Measurements from ENCODE around the gene HSPA9. TPM values are rescaled to one million over a fixed set of nuclear protein-coding genes. Genes with fewer than 3 reads are reported as not detected.

HSPA9 gene
- total and polyA plus RNA-seq, 2 of the 8 experiments (the other 6 are each of a cell fraction or from before 2014, with no cell fraction given) = 191 to 395 TPM

DNA sequence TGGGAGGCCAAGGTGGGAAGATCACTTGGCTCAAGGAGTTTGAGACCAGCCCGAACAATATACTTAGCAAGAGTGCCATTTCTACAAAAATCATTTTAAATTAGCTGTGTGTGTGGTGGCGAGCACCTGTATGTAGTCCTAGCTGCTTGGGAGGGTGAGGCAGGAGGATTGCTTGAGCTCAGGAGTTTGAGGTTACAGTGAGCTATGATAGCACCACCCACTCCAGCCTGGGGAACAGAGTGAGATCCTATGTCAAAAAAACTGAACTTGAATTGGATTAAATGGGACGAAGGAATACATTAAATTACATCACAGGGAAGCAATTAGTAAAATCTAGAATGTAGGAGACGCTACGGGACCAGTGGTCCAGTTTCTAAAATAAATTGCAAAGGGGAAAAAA is 25.8 kb downstream of the HSPA9 start:
- Histone ChIP-seq H3K79me1 (ENCODE audit: low read depth, low read length) (peaks cover 7% of the 10 kb centered on the region), H3K9me3 (ENCODE audit: insufficient read depth in 2 of 2, low read depth in 1 of 2, low read length in 1 of 2) (no peaks in the 10 kb centered on the region), H3K9ac (replicated peaks in 1 of 4; ENCODE audit: extremely low read depth in 1 of 4, low read depth in 3 of 4, low read length in 3 of 4) (no peak overlapping the region), H4K20me1 (replicated peaks in 1 of 2; ENCODE audit: control insufficient read depth in 1 of 2, insufficient read depth in 2 of 2, low read length in 2 of 2) (peaks cover 4 to 5% of the 10 kb centered on the region in 2 experiments), H4K8ac (ENCODE audit: extremely low read depth, insufficient read depth, low read length) (no peak overlapping the region), H2AFZ (ENCODE audit: low read length) (no peak overlapping the region), H2BK120ac (replicated peaks; ENCODE audit: low read depth, low read length) (no peak overlapping the region), H2BK15ac (ENCODE audit: low read length) (no peak overlapping the region), H3K23ac (ENCODE audit: insufficient read length) (no peak overlapping the region), H3K27ac (ENCODE audit: low read depth, low read length) (no peak overlapping the region), H3K79me2 (ENCODE audit: control insufficient read depth in 1 of 2, insufficient read depth in 2 of 2, low read length in 2 of 2) (peaks cover 14 to 52% of the 10 kb centered on the region in 2 experiments), H2AK5ac (ENCODE audit: low read depth, low read length) (no peak overlapping the region), H3K4me2 (ENCODE audit: insufficient read depth in 1 of 2, low read depth in 2 of 2, low read length in 2 of 2) (no peak overlapping the region), H2BK20ac (ENCODE audit: low read length) (no peak overlapping the region), H3K27me3 (replicated peaks in 1 of 4; ENCODE audit: control insufficient read depth in 3 of 4, extremely low read depth in 1 of 4, insufficient read depth in 3 of 4, low read length in 3 of 4) (no peaks in the 10 kb centered on the region), H3K36me3 (ENCODE audit: control insufficient read depth in 2 of 4, insufficient read depth in 4 of 4, low read length in 3 of 4) (peaks cover 0 to 12% (median 3%) of the 10 kb centered on the region in 4 experiments; a peak in 2 of 8 replicates), H4K91ac (replicated peaks; ENCODE audit: insufficient read length, low read length) (no peak overlapping the region), H3K4ac (replicated peaks; ENCODE audit: insufficient read length, low read depth, low read length) (no peak overlapping the region), H3K56ac (replicated peaks; ENCODE audit: insufficient read length, low read depth, low read length) (no peak overlapping the region), H2BK5ac (ENCODE audit: low read depth, low read length) (no peak overlapping the region), H2BK12ac (ENCODE audit: low read depth, low read length) (no peak overlapping the region), H3K4me3 (ENCODE audit: extremely low read depth in 1 of 4, insufficient read depth in 2 of 4, low read depth in 3 of 4, low read length in 4 of 4) (no peak overlapping the region), H3K14ac (ENCODE audit: insufficient read length) (no peak overlapping the region), H4K5ac (ENCODE audit: insufficient read length, low read depth, low read length) (no peak overlapping the region), H3K4me1 (replicated peaks in 1 of 4; ENCODE audit: control insufficient read depth in 3 of 4, insufficient read depth in 4 of 4, low read length in 3 of 4) (peaks cover 0 to 6% (median 2%) of the 10 kb centered on the region in 4 experiments; a peak in 2 of 7 replicates), H3K23me2 (ENCODE audit: low read depth, low read length) (peaks cover under 1% of the 10 kb centered on the region; the same call in 1 of the 2 replicates), H3K18ac (ENCODE audit: extremely low read depth, low read length) (no peak overlapping the region)
- FAIRE-seq (no peak), DNase-seq (ENCODE audit: low read depth in 1 of 2, low spot score in 2 of 2) (no peak)
- CTCF ChIA-PET (ENCODE audit: partially characterized antibody) = interaction anchor here (1.5 to 2.8 kb wide), 5 partner anchors 20 to 100 kb away, joined by 4 to 13 read pairs (median 5); no protein-coding TSS in a partner anchor
- 90% methylated on average over 5 of the region's 5 CpGs; no CpG with 5 or more reads in 1 of the 2 experiments for WGBS, 2 experiments (ENCODE audit: extremely low coverage in 1 of 2, insufficient coverage in 1 of 2, insufficient read length in 1 of 2, insufficient replicate concordance in 2 of 2, low coverage in 1 of 2, low lambda C conversion rate in 2 of 2, missing lambda C conversion rate in 1 of 2)
- POLR2A ChIA-PET (ENCODE audit: partially characterized antibody) = interaction anchor here (0.8 to 26.9 kb wide), 4 partner anchors 6 to 492 kb away, joined by 4 to 1018 read pairs (median 54); partner anchors contain the start of genes ETF1 and HSPA9
- TF ChIP-seq FOSL1 (IDR thresholded peaks at IDR 0.05; ENCODE audit: insufficient read depth, low read depth, low read length) (no peak), KDM1A (IDR thresholded peaks at IDR 0.05; ENCODE audit: borderline replicate concordance, low read length) (no peak)
